GM19025 (cell line): ENCODE measurements around the gene NPBWR2.

Experiments
- ATAC-seq: cut with Tn5 transposase; IDR thresholded peaks from one replicate; pipeline ENCODE4 v1.9.1; 2021; ENCODE audit warnings: mild to moderate bottlenecking, low read depth, moderate library complexity; ENCODE audit not compliant: unreplicated experiment

NPBWR2 gene

GRCh38 chr20:64076061-64076997 lies 31.0 kb downstream of the NPBWR2 start:
- ATAC-seq, result no peak

GRCh38 chr20:64075556-64075955 lies 31.8 kb downstream of the NPBWR2 start:
- no peak for ATAC-seq

GRCh38 chr20:64074963-64075362 lies 32.4 kb downstream of the NPBWR2 start:
- no peak for ATAC-seq

- no peak for ATAC-seq
Measured at GRCh38 chr20:64074184-64074789, 33.1 kb downstream of the NPBWR2 start.

GRCh38 chr20:64073476-64074183 lies 33.7 kb downstream of the NPBWR2 start:
- ATAC-seq, result no peak

- no peak for ATAC-seq
Measured at GRCh38 chr20:64072498-64073063, 34.8 kb downstream of the NPBWR2 start.

- ATAC-seq, result no peak
Measured at GRCh38 chr20:64071341-64072332, 35.7 kb downstream of the NPBWR2 start.

- ATAC-seq, result no peak
Measured at GRCh38 chr20:64070244-64070993, 36.9 kb downstream of the NPBWR2 start.

- ATAC-seq, result no peak
Measured at GRCh38 chr20:64069614-64070243, 37.6 kb downstream of the NPBWR2 start.

GRCh38 chr20:64069209-64069613 lies 38.2 kb downstream of the NPBWR2 start:
- no peak for ATAC-seq

- ATAC-seq, result no peak
Measured at GRCh38 chr20:64068386-64069208, 38.8 kb downstream of the NPBWR2 start.

- ATAC-seq, result no peak
Measured at GRCh38 chr20:64067733-64068307, 39.5 kb downstream of the NPBWR2 start.

- no peak for ATAC-seq
Measured at GRCh38 chr20:64067005-64067632, 40.2 kb downstream of the NPBWR2 start.

- peak; percentile 30 for ATAC-seq
Measured at GRCh38 chr20:64065974-64066343, 41.4 kb downstream of the NPBWR2 start.

GRCh38 chr20:64065062-64065973 lies 42.0 kb downstream of the NPBWR2 start:
- no peak for ATAC-seq

- no peak for ATAC-seq
Measured at GRCh38 chr20:64064145-64064698, 43.1 kb downstream of the NPBWR2 start.
